GM21717 (cell line): ENCODE measurements around the gene TBXA2R.

ENCODE experiments used
- ATAC-seq: cut with Tn5 transposase; IDR thresholded peaks from one replicate; pipeline ENCODE4 v1.9.1; 2021; ENCODE audit warnings: mild to moderate bottlenecking, moderate library complexity; ENCODE audit not compliant: unreplicated experiment

TBXA2R gene

GRCh38 chr19:3607303-3608078, 816 bp upstream of the TBXA2R start:
- no peak for ATAC-seq

- ATAC-seq = no peak
Observed at GRCh38 chr19:3606174-3606689, 443 bp downstream of the TBXA2R start.

GRCh38 chr19:3605770-3606169, 905 bp downstream of the TBXA2R start:
- no peak for ATAC-seq

- no peak for ATAC-seq
Observed at GRCh38 chr19:3605361-3605760, 1.3 kb downstream of the TBXA2R start.

- ATAC-seq = no peak
Observed at GRCh38 chr19:3604987-3605343, 1.7 kb downstream of the TBXA2R start.

- ATAC-seq = no peak
Observed at GRCh38 chr19:3604227-3604986, 2.3 kb downstream of the TBXA2R start.

- ATAC-seq = no peak
Observed at GRCh38 chr19:3603121-3603811, 3.4 kb downstream of the TBXA2R start.

GRCh38 chr19:3601021-3601420, 5.7 kb downstream of the TBXA2R start:
- no peak for ATAC-seq

GRCh38 chr19:3599776-3600187, 6.9 kb downstream of the TBXA2R start:
- ATAC-seq = no peak

- ATAC-seq = no peak
Observed at GRCh38 chr19:3595521-3596061, 11.1 kb downstream of the TBXA2R start.

- no peak for ATAC-seq
Observed at GRCh38 chr19:3593156-3593555, 13.5 kb downstream of the TBXA2R start.

GRCh38 chr19:3591876-3592613, 14.6 kb downstream of the TBXA2R start:
- no peak for ATAC-seq

GRCh38 chr19:3590991-3591659, 15.6 kb downstream of the TBXA2R start:
- ATAC-seq = no peak

- no peak for ATAC-seq
Observed at GRCh38 chr19:3589949-3590348, 16.7 kb downstream of the TBXA2R start.

GRCh38 chr19:3589439-3589838, 17.2 kb downstream of the TBXA2R start:
- no peak for ATAC-seq

GRCh38 chr19:3586707-3587346, 19.8 kb downstream of the TBXA2R start:
- no peak for ATAC-seq

GRCh38 chr19:3586127-3586626, 20.5 kb downstream of the TBXA2R start:
- no peak for ATAC-seq

- ATAC-seq = no peak
Observed at GRCh38 chr19:3585301-3586126, 21.2 kb downstream of the TBXA2R start, which contains the start of gene GIPC3. Gene GIPC3, plus strand, starts transcription at chr19:3585478. Its CDS starts 120 bp downstream, at chr19:3585598.
